Astrocyte of the cerebellum (primary cell): ENCODE data around the gene BTG4.

Source experiments
- DNase-seq: peaks from one replicate; pipeline ENCODE4 v3.0.0-alpha.2; 2011; ENCODE audit warnings: low read depth
- H3K4me3 ChIP-seq: 2 replicates; pipeline ENCODE4 v1.5.1; 2011; ENCODE audit warnings: mild to moderate bottlenecking, low read depth, low read length, moderate library complexity
- in situ Hi-C: cut with HindIII; loops from 2 replicates; pipeline ENCODE4 v1.10.0; 2017; ENCODE audit warnings: low sequenced_read_pairs
- TF ChIP-seq, protein P1 (sequence below): IDR thresholded peaks from 2 replicates; pipeline ENCODE4 v1.5.1; 2012; ENCODE audit warnings: low read length, low read depth, moderate library complexity, mild to moderate bottlenecking; ENCODE audit errors: missing control alignments

The BTG4 gene

DNA sequence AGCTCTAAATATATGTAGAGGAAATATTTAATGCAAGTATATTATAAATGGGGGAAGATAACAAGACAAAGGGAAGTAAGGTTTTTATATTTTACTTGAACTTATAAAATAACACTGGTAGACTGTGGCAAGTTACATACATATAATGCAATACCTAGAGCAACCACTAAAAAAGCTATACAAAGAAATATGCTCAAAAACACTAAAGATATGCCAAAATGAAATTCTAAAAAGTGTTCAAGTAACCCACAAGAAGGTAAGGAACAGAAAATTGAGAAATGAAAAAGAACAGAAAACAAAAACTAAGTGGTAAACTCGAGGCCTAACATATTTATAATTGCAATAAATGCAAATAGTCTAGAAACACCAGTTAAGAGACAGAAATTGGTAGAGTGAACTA is 32.5 kb downstream of the BTG4 start:
- TF ChIP-seq, protein P1, sequence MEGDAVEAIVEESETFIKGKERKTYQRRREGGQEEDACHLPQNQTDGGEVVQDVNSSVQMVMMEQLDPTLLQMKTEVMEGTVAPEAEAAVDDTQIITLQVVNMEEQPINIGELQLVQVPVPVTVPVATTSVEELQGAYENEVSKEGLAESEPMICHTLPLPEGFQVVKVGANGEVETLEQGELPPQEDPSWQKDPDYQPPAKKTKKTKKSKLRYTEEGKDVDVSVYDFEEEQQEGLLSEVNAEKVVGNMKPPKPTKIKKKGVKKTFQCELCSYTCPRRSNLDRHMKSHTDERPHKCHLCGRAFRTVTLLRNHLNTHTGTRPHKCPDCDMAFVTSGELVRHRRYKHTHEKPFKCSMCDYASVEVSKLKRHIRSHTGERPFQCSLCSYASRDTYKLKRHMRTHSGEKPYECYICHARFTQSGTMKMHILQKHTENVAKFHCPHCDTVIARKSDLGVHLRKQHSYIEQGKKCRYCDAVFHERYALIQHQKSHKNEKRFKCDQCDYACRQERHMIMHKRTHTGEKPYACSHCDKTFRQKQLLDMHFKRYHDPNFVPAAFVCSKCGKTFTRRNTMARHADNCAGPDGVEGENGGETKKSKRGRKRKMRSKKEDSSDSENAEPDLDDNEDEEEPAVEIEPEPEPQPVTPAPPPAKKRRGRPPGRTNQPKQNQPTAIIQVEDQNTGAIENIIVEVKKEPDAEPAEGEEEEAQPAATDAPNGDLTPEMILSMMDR: no peak
- no peak overlapping the region for H3K4me3 ChIP-seq
- no peak for DNase-seq
- in situ Hi-C loops: no loop called here

DNA sequence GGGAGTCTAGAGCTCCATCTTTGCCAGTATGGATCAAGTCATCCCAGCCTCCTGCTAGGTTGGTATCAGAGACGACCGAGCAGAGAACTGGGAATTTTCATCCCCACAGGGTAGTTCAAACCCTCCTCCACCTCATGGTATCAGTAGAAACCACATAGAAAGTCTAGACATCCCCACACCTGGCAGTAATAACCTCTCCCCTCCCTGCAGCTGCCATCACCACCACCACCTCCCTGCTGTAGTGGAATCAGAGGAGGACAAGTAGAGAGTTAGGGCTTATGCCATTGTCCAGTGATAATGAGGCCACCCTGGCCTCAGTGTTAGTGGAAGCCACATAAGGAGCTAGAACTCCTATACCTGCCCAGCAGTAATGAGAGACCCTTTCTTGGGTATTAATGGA is 34.3 kb downstream of the BTG4 start:
- H3K4me3 ChIP-seq: no peak overlapping the region
- DNase-seq: no peak
- TF ChIP-seq, protein P1: no peak
- in situ Hi-C loops: no loop called here

DNA sequence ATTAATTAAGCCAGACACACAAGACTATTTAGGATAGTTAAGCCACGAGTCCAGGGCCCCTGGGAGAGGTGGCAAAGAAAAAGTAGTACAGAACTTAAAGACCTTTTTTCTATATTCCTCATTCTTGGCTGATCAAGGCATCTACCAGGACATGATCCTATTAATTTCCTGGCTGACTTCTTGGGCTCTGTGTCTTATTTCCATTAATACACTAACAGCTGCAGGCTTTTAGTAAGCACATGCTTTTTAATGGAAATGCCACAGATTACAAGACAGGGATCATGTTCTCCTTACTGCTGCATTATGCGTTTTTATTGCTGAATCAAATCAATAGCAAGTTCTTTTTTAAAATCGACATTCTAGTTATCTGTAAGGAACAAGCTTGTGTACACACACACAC is 35.2 kb downstream of the BTG4 start:
- no peak for DNase-seq
- TF ChIP-seq, protein P1: no peak
- in situ Hi-C loops: no loop called here
- no peak overlapping the region for H3K4me3 ChIP-seq

DNA sequence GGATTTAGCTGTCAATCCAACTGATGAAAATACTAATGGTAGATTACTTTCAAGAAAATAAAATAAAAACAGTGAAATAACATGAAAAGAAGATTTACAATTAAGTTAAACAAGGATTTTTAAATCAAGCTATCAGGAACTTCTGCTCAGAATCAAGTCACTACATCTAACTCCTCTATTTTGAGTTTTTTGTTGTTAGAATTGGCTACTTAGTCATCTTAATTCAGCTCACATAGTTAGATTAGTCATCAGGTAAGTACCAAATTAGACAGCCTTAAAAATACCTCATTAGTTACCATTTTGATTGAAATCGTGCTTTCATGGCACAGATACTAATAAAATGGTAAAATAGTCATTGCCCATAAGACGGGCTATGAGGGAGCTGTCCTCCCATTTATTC is 35.8 kb downstream of the BTG4 start:
- DNase-seq: no peak
- no peak overlapping the region for H3K4me3 ChIP-seq
- in situ Hi-C loops: no loop called here
- TF ChIP-seq, protein P1: no peak

DNA sequence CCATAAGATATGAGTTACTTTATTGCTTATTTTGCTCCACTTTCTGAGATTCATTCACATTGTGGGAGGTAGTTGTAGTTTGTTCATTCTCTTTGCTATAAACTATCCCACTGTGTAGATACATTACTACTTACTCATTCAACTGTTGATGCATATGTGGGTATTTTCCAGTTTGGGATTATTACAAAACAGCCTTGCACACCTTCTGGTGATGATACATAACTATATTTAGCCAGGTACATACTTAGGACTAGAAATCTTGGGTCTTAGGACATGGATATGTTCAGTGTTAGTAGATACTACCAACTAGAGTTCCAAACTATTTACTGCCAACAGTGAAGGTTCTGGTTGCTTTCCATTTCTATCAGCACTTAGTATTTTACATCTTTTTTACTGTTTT is 37.8 kb downstream of the BTG4 start:
- DNase-seq: no peak

DNA sequence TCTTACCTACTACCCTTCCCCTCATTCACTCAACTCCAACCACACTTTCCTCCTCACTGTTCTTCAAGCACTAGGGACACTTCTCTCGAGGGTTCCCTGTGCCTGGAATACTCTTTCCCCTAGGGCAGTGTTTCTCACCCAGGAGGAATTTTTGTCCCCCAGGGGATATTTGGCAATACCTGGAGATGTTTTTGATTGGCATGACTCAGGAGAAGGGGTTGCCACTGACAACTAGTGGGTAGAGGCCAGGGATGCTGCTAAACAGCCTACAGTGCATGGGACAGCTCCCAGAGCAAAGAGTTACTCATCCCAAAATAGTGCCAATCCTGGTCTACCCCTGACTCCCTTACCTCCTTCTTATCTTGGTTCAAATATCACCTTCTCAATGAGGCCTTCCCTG is 40.0 kb downstream of the BTG4 start:
- TF ChIP-seq, protein P1: no peak
- H3K4me3 ChIP-seq: no peak overlapping the region
- DNase-seq: no peak
- in situ Hi-C loops: no loop called here

More for the DNA sequence above, 37.8 kb downstream of the BTG4 start:
- H3K4me3 ChIP-seq: no peak overlapping the region
- in situ Hi-C loops: no loop called here
- TF ChIP-seq, protein P1: no peak

DNA sequence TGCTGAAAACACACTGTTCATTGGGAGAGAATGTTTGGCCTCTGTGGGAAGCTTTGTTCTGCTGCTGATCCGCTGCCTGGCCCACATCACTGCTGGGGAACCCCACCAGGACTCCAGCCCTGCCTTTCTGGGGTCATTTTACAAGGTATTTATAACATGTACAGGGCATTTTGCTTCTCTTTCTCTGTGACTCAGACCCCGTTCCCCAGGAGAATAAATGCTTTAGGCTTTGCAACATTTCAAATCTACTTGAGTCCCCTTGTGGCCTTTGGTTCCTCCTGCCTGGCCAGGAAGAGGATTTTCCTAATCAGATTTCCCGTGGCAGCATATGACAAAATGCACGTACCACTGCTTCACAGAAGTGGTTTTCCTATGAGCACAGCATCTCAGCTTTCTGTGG is 43.0 kb downstream of the BTG4 start:
- no peak overlapping the region for H3K4me3 ChIP-seq
- TF ChIP-seq, protein P1: no peak
- no peak for DNase-seq
- in situ Hi-C loops: no loop called here
